Body of pancreas (tissue), 4 donors: ENCODE results near the gene ARGLU1. TPM values are rescaled to one million over a fixed set of nuclear protein-coding genes. Genes with fewer than 3 reads are reported as not detected.

Experiments used
- ATAC-seq: fragments of 150-250 bp; one replicate; pipeline ENCODE4 v1.9.1; 2016
- DNase-seq, 4 donors: peaks; one replicate each; pipeline ENCODE4 v3.0.0-alpha.2; 2019
- H3K27ac ChIP-seq, 4 donors: fragments of 200-600 bp; sonication (generic); 1 replicate in 3 of 4; 2 replicates in 1 of 4; pipeline versions ENCODE4 v1.5.1 to v1.6.1; 2016 to 2019; ENCODE audit warnings: mild to moderate bottlenecking in 1 of 4, mixed read lengths in 1 of 4, moderate library complexity in 1 of 4
- H3K27me3 ChIP-seq, 2 donors: fragments of 200-600 bp; sonication (generic); one replicate each; pipeline ENCODE4 v1.6.0; 2016; ENCODE audit warnings: mild to moderate bottlenecking in 1 of 2
- H3K36me3 ChIP-seq, 2 donors: fragments of 200-600 bp; sonication (generic); replicated peaks in 1 of 2; 2 replicates each; pipeline ENCODE4 v1.5.1; 2016; ENCODE audit warnings: low read depth in 2 of 2; ENCODE audit not compliant: insufficient read depth in 1 of 2
- H3K4me1 ChIP-seq: fragments of 200-600 bp; sonication (generic); one replicate; pipeline ENCODE4 v1.6.0; 2016
- H3K4me3 ChIP-seq, 2 donors: fragments of 200-600 bp; sonication (generic); 1 replicate in 1 of 2; 2 replicates in 1 of 2; pipeline ENCODE4 v1.5.1; 2016 to 2019
- H3K9me3 ChIP-seq, 3 donors: fragments of 200-600 bp; sonication (generic); 1 replicate in 2 of 3; 2 replicates in 1 of 3; pipeline ENCODE4 v1.5.1; 2016
- CTCF ChIP-seq, 7 experiments: fragments of 450-650 bp in 4 of 7; fragments of 200-600 bp in 3 of 7; sonication (generic) in 3 of 7; IDR thresholded peaks; one replicate each; pipeline ENCODE4 v1.5.1; 2016 to 2019; ENCODE audit warnings: antibody characterized with exemption in 7 of 7
- POLR2A ChIP-seq, 3 donors: fragments of 450-650 bp; IDR thresholded peaks; one replicate each; pipeline ENCODE4 v1.6.1; 2016; ENCODE audit warnings: antibody characterized with exemption in 3 of 3, mild to moderate bottlenecking in 2 of 3
- WGBS, 2 donors: methylation state at CpG; one replicate each; pipeline ENCODE4 v1.1.5; 2017; 5-methylcytosine and 5-hydroxymethylcytosine counted together
- intact Hi-C: fragments of 100-400 bp; cut with DNase I; formaldehyde crosslinking; loops from one replicate; pipeline ENCODE4 v1.15.1; 2023
- total RNA-seq, 2 donors: library from RNA; depleted of rRNA; stranded (reverse); fragments of >200 nt; gene quantifications; one replicate each; pipeline ENCODE4 v1.1.0, GENCODE V29; 2016

Gene ARGLU1
- total RNA-seq, 2 donors from 2014 or later, result 76.8 to 86.9 TPM

- H3K9me3 ChIP-seq, result no peaks in the 10 kb centered on the region
- DNase-seq (no peak), ATAC-seq (no peak)
- no peak for TF ChIP-seq CTCF (IDR thresholded peaks at IDR 0.05)
- no peak for TF ChIP-seq POLR2A (IDR thresholded peaks at IDR 0.05)
- WGBS, 2 donors, result 16 to 24% methylated on average over 11 of the region's 11 CpGs
- peaks cover 37% of the 10 kb centered on the region for H3K4me1 ChIP-seq
- peak overlapping the region in 1 of 2 donors; percentile 89 for H3K4me3 ChIP-seq
- peak overlapping the region in 3 of 4 donors; percentile 94 to 99 (median 95) for H3K27ac ChIP-seq
- H3K36me3 ChIP-seq, result no peaks in the 10 kb centered on the region
- H3K27me3 ChIP-seq, result no peaks in the 10 kb centered on the region
- intact Hi-C loops, result no loop called here
These were observed 514 bp upstream of the ARGLU1 start for GRCh38 chr13:106568299-106569003.

- intact Hi-C loops, result no loop called here
- DNase-seq, result peak; percentile 52 to 68 (median 60)
- Histone ChIP-seq H3K36me3 (no peaks in the 10 kb centered on the region), H3K4me1 (peaks cover 50% of the 10 kb centered on the region), H3K27me3 (no peaks in the 10 kb centered on the region), H3K9me3 (no peaks in the 10 kb centered on the region), H3K27ac (peak overlapping the region; percentile 70 to 99 (median 94)), H3K4me3 (peak overlapping the region; percentile 47 to 89)
- peak; percentile 43 for ATAC-seq
- TF ChIP-seq POLR2A (IDR thresholded peaks at IDR 0.05) (peak in 1 of 3 donors; percentile 7), CTCF (IDR thresholded peaks at IDR 0.05) (no peak)
- 1% methylated on average over 34 of the region's 34 CpGs for WGBS, 2 donors
These were observed 1.1 kb downstream of the ARGLU1 start for GRCh38 chr13:106566641-106567473.

- peaks cover 64% of the 10 kb centered on the region for H3K4me1 ChIP-seq
- H3K27ac ChIP-seq, result no peak overlapping the region
These were observed 2.7 kb downstream of the ARGLU1 start for GRCh38 chr13:106565127-106565775.

GRCh38 chr13:106562301-106562700 is 5.6 kb downstream of the ARGLU1 start:
- TF ChIP-seq CTCF (IDR thresholded peaks at IDR 0.05) (no peak), POLR2A (IDR thresholded peaks at IDR 0.05) (no peak)
- ATAC-seq, result no peak
- WGBS, 2 donors, result 83 to 88% methylated on average over 1 of the region's 1 CpG
- Histone ChIP-seq H3K4me1 (peaks cover 58% of the 10 kb centered on the region), H3K27me3 (no peaks in the 10 kb centered on the region), H3K36me3 (no peaks in the 10 kb centered on the region), H3K4me3 (no peak overlapping the region), H3K27ac (peak overlapping the region in 1 of 4 donors; percentile 17), H3K9me3 (no peaks in the 10 kb centered on the region)
- no peak for DNase-seq
- intact Hi-C loops, result no loop called here

More at GRCh38 chr13:106565127-106565775, 2.7 kb downstream of the ARGLU1 start:
- Histone ChIP-seq H3K36me3 (no peaks in the 10 kb centered on the region), H3K27me3 (no peaks in the 10 kb centered on the region), H3K4me3 (no peak overlapping the region), H3K9me3 (no peaks in the 10 kb centered on the region)
- WGBS, 2 donors, result 38 to 43% methylated on average over 4 of the region's 4 CpGs
- TF ChIP-seq CTCF (IDR thresholded peaks at IDR 0.05), result no peak
- TF ChIP-seq POLR2A (IDR thresholded peaks at IDR 0.05), result no peak
- no peak for DNase-seq
- intact Hi-C loops, result no loop called here
- ATAC-seq, result no peak
